HFF-Myc (cell line): Measurements from ENCODE around the gene CRELD2.

Experiments used
- DNase-seq: peaks from one replicate; pipeline ENCODE4 v3.0.0-alpha.2; 2011; ENCODE audit warnings: low read depth; ENCODE audit errors: extremely low read depth
- H3K4me3 ChIP-seq: replicated peaks from 2 replicates; pipeline ENCODE4 v1.5.1; 2011; ENCODE audit warnings: low read depth, mild to moderate bottlenecking, control low read depth, low read length
- TF ChIP-seq, protein P1 (sequence below): IDR thresholded peaks from 2 replicates; pipeline ENCODE4 v1.5.1; 2012; ENCODE audit warnings: mild to moderate bottlenecking, low read depth, low read length, control low read depth; ENCODE audit errors: missing control alignments

The CRELD2 gene

DNA sequence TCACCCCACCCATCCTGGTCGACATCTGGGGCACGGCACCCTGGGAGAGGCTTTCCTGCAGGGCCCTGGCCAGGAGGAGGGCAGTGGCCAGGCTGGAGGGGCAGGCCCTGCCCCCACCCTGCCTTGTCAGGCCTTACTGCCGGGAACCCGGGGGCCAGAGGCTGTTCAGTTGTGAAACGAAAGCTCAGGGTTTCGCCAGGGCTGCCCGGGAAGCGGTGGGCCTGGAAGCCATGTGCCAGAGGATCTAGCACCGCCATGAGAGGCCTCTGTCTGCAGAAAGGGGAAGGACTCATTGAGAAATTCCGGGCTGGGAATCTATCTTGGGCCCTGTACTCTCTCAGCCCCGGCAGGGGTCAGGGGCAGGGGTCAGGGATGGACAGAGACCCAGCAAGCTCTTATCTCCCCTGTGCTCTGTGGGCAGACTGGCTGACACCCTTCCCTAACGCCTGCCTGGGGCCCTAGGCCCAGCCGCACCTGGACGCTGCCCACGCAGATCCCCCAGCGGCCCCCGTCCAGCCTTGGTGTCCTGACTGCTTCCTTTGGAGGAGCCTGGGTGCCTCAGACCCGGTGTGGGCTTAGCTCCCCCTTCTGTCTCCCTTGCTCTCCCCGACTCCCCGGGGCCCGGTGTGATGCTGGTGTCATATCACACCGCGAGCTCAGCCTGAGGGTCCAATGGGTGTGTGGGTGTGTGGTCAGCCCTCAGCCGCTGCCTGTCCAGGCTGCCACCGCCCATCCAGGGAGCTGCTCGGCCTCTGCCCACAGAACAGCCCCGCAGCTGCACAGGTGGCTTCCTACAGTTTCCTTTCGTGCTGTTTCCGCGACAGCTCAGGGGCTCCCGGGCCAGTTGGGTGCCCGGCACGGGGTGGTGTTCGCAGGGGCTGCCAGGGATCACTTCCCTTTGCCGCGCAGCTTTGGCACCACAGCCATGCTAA, 48.6 kb downstream of the CRELD2 start:
- H3K4me3 ChIP-seq, result no peak overlapping the region
- DNase-seq, result no peak
- TF ChIP-seq, protein P1, sequence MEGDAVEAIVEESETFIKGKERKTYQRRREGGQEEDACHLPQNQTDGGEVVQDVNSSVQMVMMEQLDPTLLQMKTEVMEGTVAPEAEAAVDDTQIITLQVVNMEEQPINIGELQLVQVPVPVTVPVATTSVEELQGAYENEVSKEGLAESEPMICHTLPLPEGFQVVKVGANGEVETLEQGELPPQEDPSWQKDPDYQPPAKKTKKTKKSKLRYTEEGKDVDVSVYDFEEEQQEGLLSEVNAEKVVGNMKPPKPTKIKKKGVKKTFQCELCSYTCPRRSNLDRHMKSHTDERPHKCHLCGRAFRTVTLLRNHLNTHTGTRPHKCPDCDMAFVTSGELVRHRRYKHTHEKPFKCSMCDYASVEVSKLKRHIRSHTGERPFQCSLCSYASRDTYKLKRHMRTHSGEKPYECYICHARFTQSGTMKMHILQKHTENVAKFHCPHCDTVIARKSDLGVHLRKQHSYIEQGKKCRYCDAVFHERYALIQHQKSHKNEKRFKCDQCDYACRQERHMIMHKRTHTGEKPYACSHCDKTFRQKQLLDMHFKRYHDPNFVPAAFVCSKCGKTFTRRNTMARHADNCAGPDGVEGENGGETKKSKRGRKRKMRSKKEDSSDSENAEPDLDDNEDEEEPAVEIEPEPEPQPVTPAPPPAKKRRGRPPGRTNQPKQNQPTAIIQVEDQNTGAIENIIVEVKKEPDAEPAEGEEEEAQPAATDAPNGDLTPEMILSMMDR, result no peak

DNA sequence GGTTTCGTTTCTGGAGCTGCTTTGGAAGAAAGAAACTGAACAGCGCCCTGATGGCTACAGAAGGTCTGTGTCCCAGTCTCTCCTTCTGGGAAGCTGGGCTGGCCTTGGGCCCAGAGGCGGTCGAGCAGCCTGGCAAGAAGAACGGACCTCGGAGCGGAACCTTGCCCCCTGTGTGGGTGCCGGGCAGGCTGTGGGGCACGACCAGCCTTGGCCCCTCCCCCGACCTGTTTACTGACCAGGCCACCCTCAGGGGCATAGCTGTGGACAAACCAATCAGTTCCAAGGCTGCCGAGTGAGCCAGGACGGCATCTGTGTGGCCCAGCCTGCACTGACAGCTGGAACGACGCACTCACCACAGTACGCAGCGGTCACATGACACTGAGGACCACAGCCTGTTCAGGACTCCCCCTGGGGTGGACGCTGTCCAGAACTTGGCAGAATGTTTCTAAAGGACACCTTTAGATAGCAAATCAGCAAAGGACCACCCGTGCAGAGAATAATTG, 49.3 kb downstream of the CRELD2 start:
- TF ChIP-seq, protein P1, result no peak
- H3K4me3 ChIP-seq, result no peak overlapping the region
- no peak for DNase-seq

DNA sequence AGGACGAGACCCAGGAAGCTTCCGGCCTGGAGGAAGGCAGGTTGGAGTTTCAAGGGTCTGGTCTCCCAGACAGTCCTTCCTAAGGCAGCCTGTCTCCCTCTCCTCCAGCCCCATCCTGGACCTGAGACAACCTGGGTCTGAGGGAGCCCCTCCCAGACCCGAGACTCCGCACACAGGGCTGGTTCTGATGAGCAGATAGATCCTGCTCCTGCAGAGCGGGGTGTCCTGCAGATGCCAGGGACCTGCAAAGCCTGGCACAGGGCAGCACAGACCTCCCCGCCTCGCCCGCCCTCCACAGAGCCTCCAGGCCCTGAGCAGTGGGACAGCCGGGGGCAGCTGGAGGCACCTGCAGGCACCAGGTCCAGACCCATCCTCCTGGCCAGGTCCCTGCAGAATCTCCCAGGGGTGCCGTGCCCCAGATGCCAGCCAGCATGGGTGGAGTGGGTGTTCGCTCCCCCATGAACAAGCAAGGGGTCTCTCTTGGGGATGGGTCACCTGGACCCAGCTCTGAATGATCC, 49.9 kb downstream of the CRELD2 start:
- TF ChIP-seq, protein P1, result no peak
- H3K4me3 ChIP-seq, result no peak overlapping the region
- no peak for DNase-seq

DNA sequence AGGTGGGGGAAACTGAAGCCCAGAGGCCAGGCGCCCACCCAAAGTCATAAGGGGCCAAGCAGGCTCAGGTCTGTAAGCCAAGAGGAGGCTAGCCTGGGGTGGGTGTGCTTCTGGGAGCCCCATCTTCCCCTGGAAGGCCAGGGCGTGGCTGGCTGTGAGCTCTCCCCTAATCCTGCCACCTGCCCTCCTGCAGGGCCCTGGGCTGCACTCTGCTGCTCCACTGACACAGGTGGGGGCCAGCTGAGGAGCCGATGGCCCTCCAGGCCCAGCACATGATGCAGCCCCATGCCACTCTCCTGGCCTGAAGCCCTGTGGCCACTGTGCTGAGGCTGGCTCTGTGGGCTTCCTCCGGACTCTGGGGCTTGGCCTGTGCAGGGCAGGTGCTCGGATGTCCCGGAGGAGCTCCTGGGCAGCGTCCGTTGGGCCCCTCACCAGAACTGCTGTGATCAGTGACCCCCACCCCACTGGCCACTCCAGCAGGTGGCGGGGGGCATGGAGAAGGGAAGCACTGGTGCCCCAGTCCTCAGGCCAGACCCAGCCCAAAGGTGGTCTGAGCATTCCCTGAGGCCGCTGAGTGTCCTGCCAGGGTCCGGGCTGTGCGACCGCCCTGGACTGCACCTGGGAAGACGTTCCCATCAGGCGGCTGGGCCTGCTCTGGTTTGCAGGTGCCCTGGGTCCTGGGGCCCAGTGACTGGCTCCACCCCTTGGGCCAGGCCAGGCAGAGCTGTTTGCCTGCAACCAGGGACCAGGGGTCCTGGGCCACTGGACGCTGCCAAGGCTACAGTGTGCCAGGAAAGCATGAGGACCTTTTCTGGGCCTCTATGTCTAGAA, 50.6 kb downstream of the CRELD2 start:
- no peak for DNase-seq
- no peak overlapping the region for H3K4me3 ChIP-seq
- TF ChIP-seq, protein P1, result no peak

DNA sequence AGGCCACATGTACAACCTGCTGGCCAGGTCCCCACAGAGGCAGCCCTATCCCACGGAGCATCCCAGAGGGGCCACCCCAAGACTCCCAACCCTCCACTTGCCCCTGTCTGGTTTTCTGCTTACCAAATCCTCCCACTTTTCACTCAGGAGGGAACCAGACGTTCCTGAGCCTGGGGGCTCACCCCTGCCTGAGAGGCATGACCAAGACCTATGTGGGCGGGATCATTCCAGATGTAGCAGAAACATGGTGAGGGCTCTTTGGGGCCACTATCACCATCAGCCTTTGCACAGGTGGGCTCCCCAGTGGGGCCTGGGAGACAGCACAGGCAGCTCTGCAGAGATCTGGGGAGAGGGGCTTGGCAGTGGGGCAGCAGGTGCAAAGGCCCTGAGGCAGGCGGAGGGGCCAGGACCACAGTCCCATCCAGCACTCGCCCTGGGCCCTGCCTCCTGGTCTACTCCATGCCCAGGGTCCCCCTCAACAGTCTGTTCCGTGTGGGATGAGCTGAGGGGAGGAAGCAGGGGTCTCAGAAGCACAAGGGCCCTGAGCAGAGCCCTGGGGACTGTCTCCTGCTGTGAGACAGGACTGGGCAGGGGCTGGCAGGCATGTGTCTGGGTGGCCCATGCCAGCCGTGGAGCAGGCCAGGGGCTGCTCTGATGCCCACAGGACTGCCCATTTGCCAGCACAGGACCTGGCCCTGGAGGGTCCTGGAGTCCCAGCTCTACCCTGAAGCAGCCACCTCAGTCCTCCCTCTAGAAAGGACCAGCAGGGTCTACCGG, 51.5 kb downstream of the CRELD2 start:
- TF ChIP-seq, protein P1, result no peak
- H3K4me3 ChIP-seq, result no peak overlapping the region
- no peak for DNase-seq

DNA sequence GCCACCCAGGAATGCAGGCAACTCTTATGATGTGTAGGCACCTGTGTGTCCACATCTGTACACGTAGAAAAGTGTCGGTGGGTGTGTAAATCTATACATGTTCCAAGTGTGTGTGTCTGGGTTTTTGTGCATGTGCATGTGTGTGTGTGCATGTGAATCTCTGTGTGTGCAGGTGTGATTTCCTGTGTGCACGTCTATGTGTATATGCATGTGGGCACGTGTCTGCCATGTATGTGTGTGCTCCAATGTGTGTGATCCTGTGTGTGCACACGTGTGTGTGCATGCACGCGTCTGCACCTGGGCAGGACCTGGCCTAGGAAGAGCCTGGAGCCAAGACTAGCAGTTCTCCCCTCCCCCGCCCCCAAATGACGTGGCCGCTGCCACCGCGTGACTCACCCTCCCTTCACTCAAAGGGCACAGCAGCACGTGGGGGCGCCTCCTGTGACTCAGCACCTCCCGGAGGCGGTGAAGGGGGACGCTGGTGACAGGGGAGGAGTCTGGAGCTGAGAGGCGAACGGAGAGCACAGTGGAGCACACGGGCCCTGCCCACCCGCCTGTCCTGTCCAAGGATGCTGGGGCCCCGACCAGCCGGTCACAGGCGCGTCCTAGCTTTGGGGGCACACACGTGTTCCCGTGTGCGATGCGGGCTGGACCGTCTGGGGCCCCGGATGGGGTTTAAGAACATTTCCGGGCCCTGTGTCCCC, 52.2 kb downstream of the CRELD2 start:
- TF ChIP-seq, protein P1, result no peak
- DNase-seq, result peak; percentile 87
- peak overlapping the region; percentile 46 for H3K4me3 ChIP-seq
